ENCODE measurements around the gene AUTS2. TPM values are rescaled to one million over a fixed set of nuclear protein-coding genes. Genes with fewer than 3 reads are reported as not detected.

The AUTS2 gene
- total RNA-seq, 6 donors from 2014 or later = 38.9 to 151 (median 55.8) TPM

- peaks cover 0 to 5% (median 0%) of the 10 kb centered on the region in 4 donors for H3K4me1 ChIP-seq
- H3K4me3 ChIP-seq = no peak overlapping the region
- WGBS, 2 donors = 84 to 90% methylated on average over 10 of the region's 10 CpGs
- no peaks in the 10 kb centered on the region for H3K9me3 ChIP-seq
- DNase-seq (no peak), ATAC-seq (ENCODE audit: low FRiP score in 2 of 2) (no peak)
- no peak for TF ChIP-seq POLR2A (IDR thresholded peaks at IDR 0.05)
- TF ChIP-seq, protein P1, sequence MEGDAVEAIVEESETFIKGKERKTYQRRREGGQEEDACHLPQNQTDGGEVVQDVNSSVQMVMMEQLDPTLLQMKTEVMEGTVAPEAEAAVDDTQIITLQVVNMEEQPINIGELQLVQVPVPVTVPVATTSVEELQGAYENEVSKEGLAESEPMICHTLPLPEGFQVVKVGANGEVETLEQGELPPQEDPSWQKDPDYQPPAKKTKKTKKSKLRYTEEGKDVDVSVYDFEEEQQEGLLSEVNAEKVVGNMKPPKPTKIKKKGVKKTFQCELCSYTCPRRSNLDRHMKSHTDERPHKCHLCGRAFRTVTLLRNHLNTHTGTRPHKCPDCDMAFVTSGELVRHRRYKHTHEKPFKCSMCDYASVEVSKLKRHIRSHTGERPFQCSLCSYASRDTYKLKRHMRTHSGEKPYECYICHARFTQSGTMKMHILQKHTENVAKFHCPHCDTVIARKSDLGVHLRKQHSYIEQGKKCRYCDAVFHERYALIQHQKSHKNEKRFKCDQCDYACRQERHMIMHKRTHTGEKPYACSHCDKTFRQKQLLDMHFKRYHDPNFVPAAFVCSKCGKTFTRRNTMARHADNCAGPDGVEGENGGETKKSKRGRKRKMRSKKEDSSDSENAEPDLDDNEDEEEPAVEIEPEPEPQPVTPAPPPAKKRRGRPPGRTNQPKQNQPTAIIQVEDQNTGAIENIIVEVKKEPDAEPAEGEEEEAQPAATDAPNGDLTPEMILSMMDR (IDR thresholded peaks at IDR 0.05) = no peak
- TF ChIP-seq POLR2AphosphoS5 (IDR thresholded peaks at IDR 0.05) = no peak
- TF ChIP-seq EP300 (IDR thresholded peaks at IDR 0.05) = no peak
- H3K27me3 ChIP-seq = no peaks in the 10 kb centered on the region
- H3K27ac ChIP-seq = no peak overlapping the region
- H3K36me3 ChIP-seq = no peaks in the 10 kb centered on the region
Observed at GRCh38 chr7:70415179-70415972, 817.1 kb downstream of the AUTS2 start.

- no peaks in the 10 kb centered on the region for H3K9me3 ChIP-seq
- H3K36me3 ChIP-seq = no peaks in the 10 kb centered on the region
- H3K27ac ChIP-seq = no peak overlapping the region
- peaks cover 0 to 5% (median 0%) of the 10 kb centered on the region in 4 donors for H3K4me1 ChIP-seq
- DNase-seq (peak in 1 of 2 donors; percentile 69), ATAC-seq (ENCODE audit: low FRiP score in 2 of 2) (no peak)
- no peak overlapping the region for H3K4me3 ChIP-seq
- TF ChIP-seq, protein P1 (IDR thresholded peaks at IDR 0.05) = no peak
- TF ChIP-seq EP300 (IDR thresholded peaks at IDR 0.05) (no peak), POLR2AphosphoS5 (IDR thresholded peaks at IDR 0.05) (no peak), POLR2A (IDR thresholded peaks at IDR 0.05) (no peak)
- WGBS, 2 donors = 91 to 94% methylated on average over 11 of the region's 11 CpGs
- no peaks in the 10 kb centered on the region for H3K27me3 ChIP-seq
Observed at GRCh38 chr7:70416347-70416985, 818.2 kb downstream of the AUTS2 start.

DNA sequence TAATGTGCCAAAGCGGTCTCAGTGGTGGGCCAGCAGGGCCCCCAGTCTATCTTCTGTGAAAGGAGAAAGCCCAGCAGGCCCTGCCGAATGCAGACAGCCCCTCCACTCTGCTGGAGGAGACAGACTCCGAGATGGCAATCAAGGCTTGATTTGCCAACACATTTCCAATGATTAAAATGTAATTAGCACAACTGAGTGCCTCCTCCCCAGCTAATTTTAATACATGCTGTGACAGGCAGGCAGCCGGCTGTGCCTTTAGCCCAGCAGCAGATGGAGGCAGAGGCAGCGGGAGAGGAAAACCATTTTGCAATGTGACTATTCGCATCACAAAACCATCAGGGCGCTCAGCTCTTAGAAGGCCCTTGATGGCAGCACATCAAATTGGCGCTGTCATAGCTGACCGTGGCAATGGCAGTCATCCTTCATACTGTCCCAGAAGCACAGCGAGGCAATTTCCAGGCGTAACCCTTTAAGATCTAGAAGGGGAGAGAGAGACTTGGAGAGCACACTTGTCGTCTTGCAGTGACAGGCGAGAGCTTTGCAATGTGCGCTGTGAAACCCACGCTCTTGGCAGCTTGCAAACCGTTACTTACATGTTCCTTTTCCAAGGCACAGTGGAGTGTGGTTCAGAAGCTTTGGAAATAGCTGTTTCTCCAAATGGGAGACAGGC, 818.8 kb downstream of the AUTS2 start:
- peaks cover 0 to 5% (median 0%) of the 10 kb centered on the region in 4 donors for H3K4me1 ChIP-seq
- TF ChIP-seq POLR2A (IDR thresholded peaks at IDR 0.05) = no peak
- no peak for TF ChIP-seq POLR2AphosphoS5 (IDR thresholded peaks at IDR 0.05)
- TF ChIP-seq, protein P1 (IDR thresholded peaks at IDR 0.05) = peak in 1 of 6 experiments; percentile 7
- H3K4me3 ChIP-seq = no peak overlapping the region
- no peaks in the 10 kb centered on the region for H3K27me3 ChIP-seq
- H3K36me3 ChIP-seq = no peaks in the 10 kb centered on the region
- no peak for DNase-seq
- H3K9me3 ChIP-seq = no peaks in the 10 kb centered on the region
- WGBS, 2 donors = 91 to 94% methylated on average over 9 to 16 of the region's 16 CpGs
- H3K27ac ChIP-seq = no peak overlapping the region
- peak in 1 of 2 donors; percentile 13 for ATAC-seq (ENCODE audit: low FRiP score in 2 of 2)

GRCh38 chr7:70419526-70420380, 821.5 kb downstream of the AUTS2 start:
- 77 to 81% methylated on average over 8 of the region's 8 CpGs for WGBS, 2 donors
- DNase-seq = no peak
- TF ChIP-seq, protein P1 (IDR thresholded peaks at IDR 0.05) = no peak
- no peak for TF ChIP-seq POLR2AphosphoS5 (IDR thresholded peaks at IDR 0.05)
- no peak for TF ChIP-seq EP300 (IDR thresholded peaks at IDR 0.05)
- TF ChIP-seq POLR2A (IDR thresholded peaks at IDR 0.05) = no peak
- Histone ChIP-seq H3K27ac (no peak overlapping the region), H3K9me3 (no peaks in the 10 kb centered on the region), H3K4me1 (peaks cover 0 to 5% (median 0%) of the 10 kb centered on the region in 4 donors), H3K27me3 (no peaks in the 10 kb centered on the region), H3K36me3 (no peaks in the 10 kb centered on the region), H3K4me3 (no peak overlapping the region)
- no peak for ATAC-seq (ENCODE audit: low FRiP score in 2 of 2)
